NCI-H526 treated with DMSO at 0.1 percent for 48 hours (cell line): ENCODE data around the gene MMS19.
A peak's percentile ranks its signal among the peaks of the same experiment; 100 is the strongest.
"Not testable (repeated sequence)": the region's sequence is repeated elsewhere in the genome, so short reads cannot be mapped to it uniquely, and the experiment has no call there.

Source experiments
- DNase-seq: peaks from one replicate; lab custom pipeline; 2025; lab: John Stamatoyannopoulos, UW

The MMS19 gene

DNA sequence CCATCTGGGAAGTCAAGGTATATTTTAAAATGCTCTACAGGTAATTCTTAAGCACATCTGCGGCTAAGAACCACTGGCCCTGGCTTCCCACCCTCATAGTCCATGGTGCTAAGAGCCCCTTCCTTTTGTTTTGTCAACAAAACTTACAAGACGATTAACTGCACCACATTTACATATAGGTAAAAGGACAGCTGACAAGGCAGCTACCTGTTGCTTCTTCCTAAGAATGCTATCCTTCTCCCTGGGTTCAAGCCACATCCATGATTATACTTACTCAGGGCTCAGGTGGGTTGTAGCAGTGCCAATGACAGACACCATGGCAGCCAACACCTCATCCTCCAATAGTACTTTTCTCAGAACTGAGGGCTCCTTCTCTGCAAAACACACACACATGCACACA is 35.9 kb downstream of the MMS19 start:
- no peak for DNase-seq

- DNase-seq = no peak
These were observed 38.3 kb downstream of the MMS19 start for GRCh38 chr10:97459933-97460332.

DNA sequence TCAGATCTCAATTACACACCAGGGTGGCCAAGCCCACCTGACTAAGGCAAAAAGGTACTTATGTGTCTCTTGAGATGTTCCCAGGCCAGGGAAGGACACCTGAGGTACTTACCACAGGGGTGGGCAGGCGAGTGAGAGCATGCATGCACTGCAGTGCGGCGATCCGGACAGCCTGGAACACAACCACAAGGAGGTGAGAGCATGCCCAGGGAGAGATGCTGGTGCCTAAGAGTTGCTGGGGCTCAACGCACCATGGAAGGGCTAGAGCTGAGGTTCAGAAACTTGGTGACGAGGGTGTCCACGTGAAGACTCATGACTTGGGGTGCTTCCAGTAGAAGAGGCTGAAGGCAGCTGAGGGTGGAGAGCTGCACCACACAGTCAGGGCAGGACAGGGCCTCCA is 39.1 kb downstream of the MMS19 start:
- DNase-seq = no peak

DNA sequence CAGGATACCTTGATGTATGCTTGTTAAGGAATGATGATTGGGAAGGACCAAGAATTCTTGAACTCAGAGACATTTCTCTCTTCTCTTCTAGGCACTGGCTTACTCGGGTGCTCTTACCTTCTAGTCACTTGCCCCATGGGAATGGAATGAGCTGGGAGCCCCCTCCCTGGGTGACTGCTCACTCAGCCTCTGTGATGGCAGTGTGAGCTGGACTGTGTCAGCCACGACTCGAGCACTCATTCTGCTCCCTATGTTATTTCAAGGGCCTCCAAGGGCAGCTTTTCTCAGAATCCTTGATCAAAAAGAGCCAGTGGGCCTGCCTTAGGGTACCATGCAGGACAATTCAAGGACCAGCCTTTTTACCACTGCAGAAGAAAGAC is 41.5 kb downstream of the MMS19 start:
- DNase-seq = no peak

- no peak for DNase-seq
These were observed 42.1 kb downstream of the MMS19 start for GRCh38 chr10:97456034-97456685.

GRCh38 chr10:97454330-97455036 is 43.7 kb downstream of the MMS19 start:
- DNase-seq = no peak

DNA sequence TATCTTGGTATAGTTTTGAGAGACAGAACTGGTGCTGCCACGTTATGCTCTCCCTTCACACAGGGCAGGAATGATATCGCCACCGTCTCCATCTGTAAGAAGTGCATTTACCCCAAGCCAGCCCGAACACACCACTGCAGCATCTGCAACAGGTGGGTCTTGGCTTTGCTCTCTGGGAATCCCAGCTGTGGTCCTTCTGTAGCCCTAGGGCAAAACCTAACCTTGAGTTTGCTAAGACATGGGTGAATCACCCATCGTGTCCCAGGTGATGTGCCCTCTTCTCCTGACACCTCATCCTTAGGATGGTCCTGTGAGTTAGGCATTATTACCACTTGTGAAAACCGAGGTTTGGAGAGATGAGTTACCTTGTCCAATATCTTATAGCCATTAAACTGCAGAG is 45.9 kb downstream of the MMS19 start:
- no peak for DNase-seq

- no peak for DNase-seq
These were observed 46.6 kb downstream of the MMS19 start for GRCh38 chr10:97451605-97452004.

GRCh38 chr10:97450828-97451227 is 47.4 kb downstream of the MMS19 start:
- DNase-seq = no peak

GRCh38 chr10:97445722-97446639 is 52.2 kb downstream of the MMS19 start, which contains the start of the genes EXOSC1 and ZDHHC16:
EXOSC1 (minus strand) TSS chr10:97446006; CDS start chr10:97445985, 21 bp downstream.
ZDHHC16 (plus strand) TSS chr10:97446175; CDS start chr10:97451676, 5,501 bp downstream.
- peak; percentile 90 for DNase-seq

GRCh38 chr10:97445357-97445721 is 52.9 kb downstream of the MMS19 start:
- no peak for DNase-seq

DNA sequence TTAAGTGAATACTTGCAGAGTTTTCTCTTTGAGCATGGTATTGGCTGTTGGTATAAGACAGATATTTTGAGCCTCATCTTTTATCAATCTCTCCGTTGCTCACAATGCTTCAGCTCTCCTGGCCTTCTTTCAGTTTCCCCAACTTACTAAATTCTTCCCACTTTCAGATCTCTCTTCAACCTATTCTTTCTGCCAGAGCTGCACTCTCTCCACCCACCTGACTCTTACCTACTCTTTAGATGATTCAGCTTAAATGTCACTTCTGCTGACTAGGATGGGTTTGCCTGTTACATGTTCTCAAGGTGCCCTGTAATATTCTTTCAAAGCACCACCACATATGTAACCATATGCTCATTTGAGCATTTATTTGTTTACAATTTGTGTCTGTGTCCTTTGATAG is 54.0 kb downstream of the MMS19 start:
- no peak for DNase-seq

DNA sequence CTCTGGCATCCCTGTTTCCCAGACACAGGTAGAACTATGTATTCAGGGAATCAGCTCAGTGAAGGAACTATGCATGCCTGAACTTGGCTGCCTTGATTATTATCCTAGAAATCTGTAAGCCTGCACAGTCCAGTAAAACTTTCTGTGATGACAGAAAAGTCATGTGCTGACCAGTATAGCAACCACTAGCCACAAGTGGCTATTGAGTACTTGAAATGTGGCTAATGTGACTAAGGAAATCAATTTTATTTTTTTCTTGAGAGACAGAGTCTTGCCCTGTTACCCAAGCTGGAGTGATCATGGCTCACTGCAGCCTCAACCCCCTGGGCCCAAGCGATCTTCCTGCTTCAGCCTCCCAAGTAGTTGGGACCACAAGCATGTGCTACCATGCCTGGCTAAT is 55.9 kb downstream of the MMS19 start:
- DNase-seq = no peak

DNA sequence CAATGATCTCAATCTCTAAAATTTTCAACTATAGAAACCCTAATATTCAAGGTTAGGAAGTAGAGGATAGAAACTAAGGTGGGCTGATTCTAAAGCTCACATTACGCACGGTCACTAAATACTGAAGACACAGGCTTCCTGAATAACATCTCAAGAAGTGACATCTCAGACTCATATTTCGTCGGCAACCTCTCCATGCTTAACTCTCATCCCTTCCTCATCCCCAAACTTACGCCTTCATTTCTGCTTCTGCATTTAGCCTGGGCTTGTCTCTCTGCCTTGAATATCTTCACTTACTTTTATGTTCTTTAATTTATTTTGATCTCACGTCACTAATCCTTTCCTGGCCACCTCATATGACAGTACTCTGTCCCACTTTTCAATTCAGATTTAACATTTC is 63.0 kb downstream of the MMS19 start:
- no peak for DNase-seq

DNA sequence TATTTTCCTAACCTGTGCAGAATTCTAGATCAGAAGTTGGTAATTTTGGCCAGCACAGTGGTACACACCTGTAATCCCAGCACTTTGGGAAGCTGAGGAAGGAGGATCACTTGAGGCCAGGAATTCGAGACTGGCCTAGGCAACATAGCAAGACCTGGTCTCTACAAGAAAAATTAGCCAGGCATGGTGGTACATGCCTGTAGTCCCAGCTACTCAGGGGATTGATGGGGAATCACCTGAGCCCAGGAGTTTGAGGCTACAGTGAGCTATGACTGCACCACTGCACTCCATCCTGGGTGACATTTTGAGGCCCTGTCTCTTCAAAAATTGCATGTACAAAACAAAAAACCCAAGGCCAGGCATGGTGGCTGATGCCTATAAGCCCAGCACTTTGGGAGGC is 63.7 kb downstream of the MMS19 start:
- no peak for DNase-seq

GRCh38 chr10:97434055-97434454 is 64.2 kb downstream of the MMS19 start:
- no peak for DNase-seq

DNA sequence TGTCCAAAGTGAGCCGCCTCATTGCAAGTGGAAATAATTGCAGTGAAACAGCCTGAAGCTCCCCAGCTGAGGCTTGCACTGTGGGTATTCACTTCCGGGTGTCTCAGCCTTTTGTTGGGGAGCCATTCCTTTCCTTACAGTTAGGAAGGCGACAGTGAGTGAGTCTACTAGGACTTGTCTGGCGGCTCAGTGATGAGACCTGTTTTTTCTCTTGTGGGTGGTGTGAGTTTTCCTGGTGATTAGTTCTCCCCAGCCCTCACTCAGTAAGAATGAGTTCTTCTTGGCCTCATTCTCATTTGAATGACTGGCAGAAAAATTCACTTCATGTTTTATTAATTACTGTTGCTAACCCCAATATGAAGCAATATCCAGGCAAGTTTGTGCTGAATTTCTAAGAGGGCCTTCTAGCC is 69.6 kb downstream of the MMS19 start:
- no peak for DNase-seq

- no peak for DNase-seq
These were observed 70.5 kb downstream of the MMS19 start for GRCh38 chr10:97427571-97428179.

- no peak for DNase-seq
These were observed 71.2 kb downstream of the MMS19 start for GRCh38 chr10:97426776-97427570.

GRCh38 chr10:97425964-97426775 is 72.1 kb downstream of the MMS19 start, which contains the start of gene PGAM1:
PGAM1 (plus strand) TSS chr10:97426191; CDS start chr10:97426308, 117 bp downstream.
- peak; percentile 87 for DNase-seq

DNA sequence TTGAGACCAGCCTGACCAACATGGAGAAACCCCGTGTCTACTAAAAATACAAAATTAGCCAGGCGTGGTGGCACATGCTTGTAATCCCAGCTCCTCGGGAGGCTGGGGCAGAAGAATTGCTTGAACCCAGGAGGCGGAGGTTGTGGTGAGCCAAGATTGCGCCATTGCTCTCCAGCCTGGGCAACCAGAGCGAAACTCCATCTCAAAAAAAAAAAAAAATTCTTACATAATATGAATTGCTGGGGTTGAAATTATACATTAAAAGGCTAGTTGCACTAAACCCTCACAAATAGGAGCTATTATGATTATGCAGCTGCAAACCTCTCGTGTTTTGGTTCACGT is 74.5 kb downstream of the MMS19 start:
- not testable (repeated sequence) for DNase-seq
